ENCODE measurements around the gene VRK3.

VRK3 gene

DNA sequence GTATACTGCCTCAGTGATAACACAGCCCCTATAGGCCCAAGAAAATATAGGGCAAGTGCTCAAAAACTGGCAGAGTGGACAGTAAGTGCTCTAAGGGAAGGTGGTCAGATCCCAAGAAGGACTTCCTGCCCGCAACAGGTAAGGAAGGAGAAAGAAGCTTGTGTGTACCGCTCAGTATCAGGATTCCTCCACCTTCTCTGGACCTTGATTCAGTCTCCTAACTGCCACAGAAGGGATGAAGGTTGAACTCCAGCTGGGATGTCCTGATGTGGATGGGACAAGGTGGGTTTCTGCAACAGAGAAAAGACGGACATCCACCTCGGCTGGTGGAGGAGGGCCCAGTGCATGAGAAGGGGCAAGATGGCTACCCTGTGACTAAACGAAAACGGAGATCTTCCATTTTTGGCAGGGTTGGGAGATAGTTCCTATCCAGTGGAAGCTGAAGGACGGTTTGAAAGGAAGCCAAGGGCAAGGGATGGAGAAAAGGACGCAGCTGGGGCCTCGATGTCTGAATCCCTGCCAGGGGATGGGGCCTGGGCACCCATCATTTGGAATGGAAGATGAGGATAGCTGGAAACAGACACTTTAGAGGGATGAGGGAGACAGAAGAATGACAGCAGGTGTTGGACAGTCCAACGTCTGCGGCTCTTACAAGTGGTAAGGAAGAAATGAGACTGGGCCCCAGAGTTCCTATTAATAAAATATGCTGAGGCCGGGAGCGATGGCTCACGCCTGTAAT is 97.5 kb downstream of the VRK3 start:
- no peak for DNase-seq

- DNase-seq, result no peak
Measured at GRCh38 chr19:49926515-49926914, 98.7 kb downstream of the VRK3 start.

Data from activated CD8-positive, alpha-beta memory T cell treated with anti-CD3 and anti-CD28 coated beads, Interleukin-2, amount 50 U/mL, for 48 hours (primary cell).